Panc1 (cell line): ENCODE data around the gene NPHP4. TPM values are rescaled to one million over a fixed set of nuclear protein-coding genes. Genes with fewer than 3 reads are reported as not detected.

Experiments used
- ATAC-seq: fragments of 200-7000 bp; cut with Tn5 transposase; 2 replicates; pipeline ENCODE4 v1.9.1; 2020; ENCODE audit warnings: mild to moderate bottlenecking, moderate library complexity
- BruUV-seq: library from RNA; stranded (reverse); fragments of 400-500 nt; replicated peaks from 2 replicates; lab custom pipeline; 2021; lab: Mats Ljungman, UMichigan
- CTCF ChIA-PET: fragments of 300-600 bp; sonication (Branson Sonifier 250); formaldehyde crosslinking; loops from one replicate; lab custom pipeline; 2022; ENCODE audit warnings: antibody characterized with exemption; lab: Charles Lee
- POLR2A ChIA-PET: fragments of 300-600 bp; sonication (Branson Sonifier 250); formaldehyde crosslinking; loops from one replicate; lab custom pipeline; 2022; ENCODE audit warnings: antibody characterized with exemption; lab: Charles Lee
- DNase-seq: peaks from one replicate; pipeline ENCODE4 v3.0.0-alpha.2; 2010; ENCODE audit warnings: low read depth, low spot score
- H3K27ac ChIP-seq: 2 replicates; pipeline ENCODE4 v1.5.1; 2011; ENCODE audit warnings: mild to moderate bottlenecking, low read length, inconsistent platforms
- H3K27me3 ChIP-seq: fragments of 200-500 bp; sonication (Bioruptor generic); 2 replicates; pipeline ENCODE4 v1.6.0; 2014; ENCODE audit warnings: low read length, inconsistent platforms; ENCODE audit not compliant: control insufficient read depth, insufficient read depth
- H3K36me3 ChIP-seq: fragments of 200-500 bp; sonication (Bioruptor generic); 2 replicates; pipeline ENCODE4 v1.5.1; 2014; ENCODE audit warnings: inconsistent platforms, mild to moderate bottlenecking, low read length, moderate library complexity; ENCODE audit not compliant: control insufficient read depth, insufficient read depth
- H3K4me1 ChIP-seq: 2 replicates; pipeline ENCODE4 v1.5.1; 2011; ENCODE audit warnings: inconsistent platforms, mild to moderate bottlenecking, low read length, moderate library complexity; ENCODE audit not compliant: control insufficient read depth, insufficient read depth
- H3K4me3 ChIP-seq, 2 experiments: 2 replicates each; pipeline ENCODE4 v1.5.1; 2011 to 2012; ENCODE audit warnings: low read depth in 2 of 2, low read length in 2 of 2, mild to moderate bottlenecking in 2 of 2, inconsistent platforms in 1 of 2, moderate library complexity in 1 of 2
- H3K9me3 ChIP-seq: fragments of 200-500 bp; sonication (Bioruptor generic); 2 replicates; pipeline ENCODE4 v1.5.1; 2014; ENCODE audit warnings: low read depth, mild to moderate bottlenecking, inconsistent platforms, low read length, moderate library complexity; ENCODE audit not compliant: control insufficient read depth, insufficient read depth
- CTCF ChIP-seq: fragments of 450-650 bp; IDR thresholded peaks from 2 replicates; pipeline ENCODE4 v1.5.1; 2017; ENCODE audit warnings: mild to moderate bottlenecking
- POLR2AphosphoS5 ChIP-seq: IDR thresholded peaks from 2 replicates; pipeline ENCODE4 v1.6.1; 2012; ENCODE audit warnings: mild to moderate bottlenecking, low read depth, low read length, moderate library complexity
- REST ChIP-seq, 2 experiments: IDR thresholded peaks; 2 replicates each; pipeline ENCODE4 v1.6.1; 2011 to 2012; ENCODE audit warnings: low read depth in 2 of 2, control low read depth in 1 of 2, low read length in 1 of 2, mild to moderate bottlenecking in 1 of 2, moderate library complexity in 1 of 2; ENCODE audit not compliant: insufficient read depth in 1 of 2
- SIN3A ChIP-seq: IDR thresholded peaks from 2 replicates; pipeline ENCODE4 v1.6.1; 2012; ENCODE audit warnings: low read depth, mild to moderate bottlenecking, low read length, moderate library complexity, borderline replicate concordance; ENCODE audit not compliant: insufficient read depth
- TCF7L2 ChIP-seq: IDR thresholded peaks from 2 replicates; pipeline ENCODE4 v1.6.1; 2011; ENCODE audit warnings: mild to moderate bottlenecking, low read depth, low read length, inconsistent platforms
- in situ Hi-C: cut with HindIII; loops from 2 replicates; pipeline ENCODE4 v1.10.0; 2016; ENCODE audit warnings: low sequenced_read_pairs, low pct_unique_long_range_greater_than_20kb
- intact Hi-C: fragments of 100-400 bp; cut with micrococcal nuclease; formaldehyde crosslinking; loops from one replicate; pipeline ENCODE4 v1.10.0; 2022; ENCODE audit not compliant: unreplicated experiment
- total RNA-seq: library from RNA; stranded (reverse); gene quantifications from one replicate; pipeline ENCODE4 v1.2.1, GENCODE V29; 2021; ENCODE audit not compliant: unreplicated experiment

NPHP4 gene
- total RNA-seq, 1 experiment from 2014 or later = 20.1 TPM

GRCh38 chr1:6029351-6029750 lies 37.1 kb upstream of the NPHP4 start:
- TF ChIP-seq TCF7L2 = no peak
- no peak for TF ChIP-seq SIN3A
- no peak for TF ChIP-seq CTCF
- TF ChIP-seq POLR2AphosphoS5 = no peak
- no peak for TF ChIP-seq REST (IDR thresholded peaks at IDR 0.05; ENCODE audit: insufficient read depth in 1 of 2, low read depth in 2 of 2, low read length in 1 of 2)
- no peak for DNase-seq
- no TSS peak for BruUV-seq
- Histone ChIP-seq H3K4me1 (peaks cover 25% of the 10 kb centered on the region), H3K9me3 (no peaks in the 10 kb centered on the region), H3K27ac (no peak overlapping the region), H3K27me3 (no peaks in the 10 kb centered on the region), H3K36me3 (no peaks in the 10 kb centered on the region), H3K4me3 (no peak overlapping the region)
- ChIA-PET CTCF (no interaction called here), POLR2A (no interaction called here)
- ATAC-seq = no peak
- intact Hi-C loops (no loop called here), in situ Hi-C loops (no loop called here)

GRCh38 chr1:6028042-6028850 lies 36.0 kb upstream of the NPHP4 start:
- Histone ChIP-seq H3K4me1 (peaks cover 21% of the 10 kb centered on the region), H3K27me3 (no peaks in the 10 kb centered on the region), H3K36me3 (no peaks in the 10 kb centered on the region), H3K27ac (no peak overlapping the region), H3K4me3 (no peak overlapping the region), H3K9me3 (no peaks in the 10 kb centered on the region)
- in situ Hi-C loops = no loop called here
- no TSS peak for BruUV-seq
- DNase-seq = no peak
- no peak for TF ChIP-seq TCF7L2
- TF ChIP-seq SIN3A = no peak
- TF ChIP-seq CTCF = no peak
- no peak for TF ChIP-seq POLR2AphosphoS5
- TF ChIP-seq REST (IDR thresholded peaks at IDR 0.05; ENCODE audit: insufficient read depth in 1 of 2, low read depth in 2 of 2, low read length in 1 of 2) = no peak
- ATAC-seq = no peak
- POLR2A ChIA-PET = no interaction called here
- CTCF ChIA-PET = no interaction called here
- intact Hi-C loops = no loop called here
